H9 (cell line): Measurements from ENCODE around the gene ELOVL3. TPM values are rescaled to one million over a fixed set of nuclear protein-coding genes. Genes with fewer than 3 reads are reported as not detected.

Experiments used
- DNase-seq: peaks from one replicate; pipeline ENCODE4 v3.0.0-alpha.2; 2017
- H2AFZ ChIP-seq: one replicate; pipeline ENCODE4 v1.6.1; 2013; ENCODE audit warnings: mild to moderate bottlenecking, low read length, control low read depth, moderate library complexity
- H2AK5ac ChIP-seq: 2 replicates; pipeline ENCODE4 v1.6.1; 2013; ENCODE audit warnings: low read length, control low read depth, mixed read lengths; ENCODE audit not compliant: insufficient read length
- H2BK120ac ChIP-seq: one replicate; pipeline ENCODE4 v1.6.1; 2013; ENCODE audit warnings: low read depth, mild to moderate bottlenecking, low read length, control low read depth, inconsistent platforms; ENCODE audit not compliant: poor library complexity, severe bottlenecking
- H2BK12ac ChIP-seq: 2 replicates; pipeline ENCODE4 v1.6.1; 2013; ENCODE audit warnings: low read length, control low read depth, mixed read lengths, low read depth; ENCODE audit not compliant: insufficient read length
- H2BK15ac ChIP-seq: 2 replicates; pipeline ENCODE4 v1.6.1; 2013; ENCODE audit warnings: low read depth, low read length, control low read depth
- H2BK20ac ChIP-seq: one replicate; pipeline ENCODE4 v1.6.1; 2013; ENCODE audit warnings: low read depth, mild to moderate bottlenecking, low read length, control low read depth, inconsistent platforms; ENCODE audit not compliant: poor library complexity, severe bottlenecking
- H2BK5ac ChIP-seq: 2 replicates; pipeline ENCODE4 v1.6.1; 2013; ENCODE audit warnings: low read length, control low read depth, mixed read lengths; ENCODE audit not compliant: insufficient read length
- H3K14ac ChIP-seq: 2 replicates; pipeline ENCODE4 v1.6.1; 2013; ENCODE audit warnings: low read length, control low read depth; ENCODE audit not compliant: insufficient read depth
- H3K18ac ChIP-seq: 2 replicates; pipeline ENCODE4 v1.6.1; 2013; ENCODE audit warnings: low read depth, mild to moderate bottlenecking, mixed read lengths, low read length, control low read depth; ENCODE audit not compliant: insufficient read length
- H3K23ac ChIP-seq: 2 replicates; pipeline ENCODE4 v1.6.1; 2013; ENCODE audit warnings: low read length, control low read depth, mixed read lengths, low read depth; ENCODE audit not compliant: insufficient read length
- H3K23me2 ChIP-seq: 2 replicates; pipeline ENCODE4 v1.6.1; 2013; ENCODE audit warnings: low read depth, mild to moderate bottlenecking, mixed read lengths, low read length, control low read depth; ENCODE audit not compliant: insufficient read length, poor library complexity, severe bottlenecking
- H3K27ac ChIP-seq: 2 replicates; pipeline ENCODE4 v1.5.1; 2013; ENCODE audit warnings: low read length, control low read depth, mixed read lengths, low read depth; ENCODE audit not compliant: insufficient read length
- H3K27me3 ChIP-seq: 2 replicates; pipeline ENCODE4 v1.6.1; 2013; ENCODE audit warnings: low read length, control low read depth, inconsistent platforms; ENCODE audit not compliant: insufficient read depth
- H3K4ac ChIP-seq: 2 replicates; pipeline ENCODE4 v1.6.1; 2013; ENCODE audit warnings: low read depth, mild to moderate bottlenecking, control low read depth, inconsistent platforms, low read length, moderate library complexity
- H3K4me1 ChIP-seq: 2 replicates; pipeline ENCODE4 v1.6.1; 2013; ENCODE audit warnings: low read length, control low read depth, inconsistent platforms; ENCODE audit not compliant: insufficient read depth
- H3K4me2 ChIP-seq: 2 replicates; pipeline ENCODE4 v1.6.1; 2013; ENCODE audit warnings: low read length, control low read depth, mixed read lengths; ENCODE audit not compliant: insufficient read length, insufficient read depth
- H3K56ac ChIP-seq: 2 replicates; pipeline ENCODE4 v1.6.1; 2013; ENCODE audit warnings: low read depth, mild to moderate bottlenecking, mixed read lengths, low read length, control low read depth; ENCODE audit not compliant: insufficient read length
- H3K79me1 ChIP-seq: 2 replicates; pipeline ENCODE4 v1.6.1; 2013; ENCODE audit warnings: low read depth, mild to moderate bottlenecking, moderate library complexity, low read length, control low read depth, inconsistent platforms; ENCODE audit not compliant: insufficient read depth, poor library complexity, severe bottlenecking
- H3K79me2 ChIP-seq: 2 replicates; pipeline ENCODE4 v1.6.1; 2013; ENCODE audit warnings: low read length, control low read depth, inconsistent platforms; ENCODE audit not compliant: insufficient read depth
- H3K9ac ChIP-seq: 2 replicates; pipeline ENCODE4 v1.6.1; 2013; ENCODE audit warnings: low read length, control low read depth, mixed read lengths; ENCODE audit not compliant: insufficient read length; ENCODE audit errors: extremely low read depth
- H3K9me3 ChIP-seq: one replicate; pipeline ENCODE4 v1.6.1; 2013; ENCODE audit warnings: low read depth, low read length, inconsistent platforms; ENCODE audit not compliant: control insufficient read depth
- H3T11ph ChIP-seq: one replicate; pipeline ENCODE4 v1.6.1; 2013; ENCODE audit warnings: mild to moderate bottlenecking, low read length, control low read depth, inconsistent platforms
- H4K20me1 ChIP-seq: one replicate; pipeline ENCODE4 v1.6.1; 2013; ENCODE audit not compliant: control insufficient read depth, insufficient read length, insufficient read depth
- H4K5ac ChIP-seq: 2 replicates; pipeline ENCODE4 v1.6.1; 2013; ENCODE audit warnings: low read depth, mild to moderate bottlenecking, mixed read lengths, low read length, control low read depth; ENCODE audit not compliant: insufficient read length
- H4K8ac ChIP-seq: replicated peaks from 2 replicates; pipeline ENCODE4 v1.6.1; 2013; ENCODE audit warnings: low read length, control low read depth, mixed read lengths, low read depth; ENCODE audit not compliant: insufficient read length
- H4K91ac ChIP-seq: 2 replicates; pipeline ENCODE4 v1.6.1; 2013; ENCODE audit warnings: low read depth, mild to moderate bottlenecking, moderate library complexity, mixed read lengths, low read length, control low read depth; ENCODE audit not compliant: insufficient read length
- H3K27ac Mint-ChIP-seq, 3 experiments: 2 replicates in 2 of 3; 3 replicates in 1 of 3; pipeline ENCODE4 v1.8.0; 2020 to 2021; ENCODE audit warnings: mixed read lengths in 3 of 3, mild to moderate bottlenecking in 1 of 3, moderate library complexity in 1 of 3
- H3K27me3 Mint-ChIP-seq: 2 replicates; pipeline ENCODE4 v1.8.0; 2021; ENCODE audit warnings: low read depth, mild to moderate bottlenecking, moderate library complexity, mixed read lengths
- H3K36me3 Mint-ChIP-seq, 3 experiments: 2 replicates in 2 of 3; 3 replicates in 1 of 3; pipeline ENCODE4 v1.8.0; 2020 to 2021; ENCODE audit warnings: low read depth in 3 of 3, mixed read lengths in 3 of 3; ENCODE audit not compliant: insufficient read depth in 1 of 3
- H3K4me1 Mint-ChIP-seq, 2 experiments: 2 replicates each; pipeline ENCODE4 v1.8.0; 2020; ENCODE audit warnings: mixed read lengths in 2 of 2
- H3K4me3 Mint-ChIP-seq, 2 experiments: 2 replicates in 1 of 2; 3 replicates in 1 of 2; pipeline ENCODE4 v1.8.0; 2020 to 2021; ENCODE audit warnings: mild to moderate bottlenecking in 2 of 2, mixed read lengths in 2 of 2, moderate library complexity in 1 of 2
- H3K9me3 Mint-ChIP-seq, 2 experiments: 2 replicates in 1 of 2; 3 replicates in 1 of 2; pipeline ENCODE4 v1.8.0; 2020; ENCODE audit warnings: mild to moderate bottlenecking in 2 of 2, mixed read lengths in 2 of 2, moderate library complexity in 1 of 2
- WGBS: extraction: QIAGEN DNeasy Blood & Tissue Kit; methylation state at CpG from one replicate; pipeline ENCODE4 v1.1.7; 2013; ENCODE audit warnings: missing lambda C conversion rate, low lambda C conversion rate, mixed read lengths; ENCODE audit not compliant: insufficient read length; ENCODE audit errors: extremely low coverage; 5-methylcytosine and 5-hydroxymethylcytosine counted together
- total RNA-seq: library from RNA; stranded (reverse); gene quantifications from 2 replicates; pipeline ENCODE4 v1.2.1, GENCODE V29; 2021
- TF ChIP-seq, protein P1 (sequence below): fragments of 200-600 bp; sonication (generic); conservative IDR thresholded peaks from 3 replicates; pipeline ENCODE4 v1.8.0; 2021; ENCODE audit warnings: antibody characterized with exemption, mild to moderate bottlenecking

The ELOVL3 gene
- total RNA-seq, 1 experiment from 2014 or later: not detected

DNA sequence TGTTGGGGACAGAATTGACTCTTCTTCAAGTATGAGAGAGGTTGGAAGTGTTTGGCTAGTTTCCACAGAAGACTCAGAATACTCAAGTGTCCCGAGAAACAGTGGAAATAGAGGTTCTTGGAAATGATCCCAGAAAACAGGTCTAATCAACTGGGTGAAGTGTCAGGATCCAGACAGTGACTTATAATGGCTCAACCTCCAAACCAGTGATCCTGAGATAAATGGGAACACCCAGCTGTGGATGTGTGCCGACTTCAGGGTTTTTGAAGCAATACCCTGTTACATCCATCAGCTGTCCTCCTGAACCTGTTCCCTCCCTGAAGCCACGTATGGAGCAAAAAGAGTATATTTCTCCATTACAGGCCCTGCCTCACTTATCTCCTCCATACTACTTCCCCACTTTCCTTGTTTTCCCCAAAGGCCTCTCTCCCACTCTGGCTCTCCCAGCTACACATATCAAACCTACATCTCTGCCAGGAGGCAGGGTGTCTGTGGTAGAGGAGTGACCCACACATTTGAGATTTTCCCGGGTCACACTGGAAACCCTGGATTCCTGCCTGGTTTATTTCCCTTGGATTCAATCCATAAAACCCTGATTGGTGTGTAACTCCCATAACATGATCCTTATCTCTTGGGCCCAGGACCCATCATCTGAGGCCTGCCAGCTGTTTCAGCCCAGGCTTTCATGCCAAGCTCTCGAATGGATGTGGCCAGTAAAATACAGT lies 17.6 kb upstream of the ELOVL3 start:
- Histone ChIP-seq H3K79me2 (no peaks in the 10 kb centered on the region), H3K79me1 (no peaks in the 10 kb centered on the region), H2AFZ (no peak overlapping the region), H2BK12ac (no peak overlapping the region), H3K4me2 (no peak overlapping the region), H3K56ac (no peak overlapping the region), H3K23me2 (no peaks in the 10 kb centered on the region), H2BK5ac (no peak overlapping the region), H2AK5ac (no peak overlapping the region), H4K91ac (no peak overlapping the region), H2BK20ac (no peak overlapping the region), H3K23ac (no peak overlapping the region), H3T11ph (no peak overlapping the region), H4K8ac (no peak overlapping the region), H4K5ac (no peak overlapping the region), H3K27me3 (no peaks in the 10 kb centered on the region), H2BK15ac (no peak overlapping the region), H2BK120ac (no peak overlapping the region), H3K4me1 (no peaks in the 10 kb centered on the region), H3K18ac (no peak overlapping the region), H3K9me3 (peaks cover 11% of the 10 kb centered on the region), H3K4ac (no peak overlapping the region), H3K9ac (no peak overlapping the region), H3K14ac (no peak overlapping the region), H3K27ac (no peak overlapping the region), H4K20me1 (no peaks in the 10 kb centered on the region)
- Mint-ChIP-seq H3K4me1 (no peaks in the 10 kb centered on the region), H3K4me3 (no peak overlapping the region), H3K27me3 (peaks cover 27% of the 10 kb centered on the region), H3K9me3 (peaks cover 5 to 11% of the 10 kb centered on the region in 2 experiments), H3K27ac (no peak overlapping the region; a peak in 1 of 7 replicates), H3K36me3 (no peaks in the 10 kb centered on the region)
- DNase-seq: no peak
- TF ChIP-seq, protein P1, sequence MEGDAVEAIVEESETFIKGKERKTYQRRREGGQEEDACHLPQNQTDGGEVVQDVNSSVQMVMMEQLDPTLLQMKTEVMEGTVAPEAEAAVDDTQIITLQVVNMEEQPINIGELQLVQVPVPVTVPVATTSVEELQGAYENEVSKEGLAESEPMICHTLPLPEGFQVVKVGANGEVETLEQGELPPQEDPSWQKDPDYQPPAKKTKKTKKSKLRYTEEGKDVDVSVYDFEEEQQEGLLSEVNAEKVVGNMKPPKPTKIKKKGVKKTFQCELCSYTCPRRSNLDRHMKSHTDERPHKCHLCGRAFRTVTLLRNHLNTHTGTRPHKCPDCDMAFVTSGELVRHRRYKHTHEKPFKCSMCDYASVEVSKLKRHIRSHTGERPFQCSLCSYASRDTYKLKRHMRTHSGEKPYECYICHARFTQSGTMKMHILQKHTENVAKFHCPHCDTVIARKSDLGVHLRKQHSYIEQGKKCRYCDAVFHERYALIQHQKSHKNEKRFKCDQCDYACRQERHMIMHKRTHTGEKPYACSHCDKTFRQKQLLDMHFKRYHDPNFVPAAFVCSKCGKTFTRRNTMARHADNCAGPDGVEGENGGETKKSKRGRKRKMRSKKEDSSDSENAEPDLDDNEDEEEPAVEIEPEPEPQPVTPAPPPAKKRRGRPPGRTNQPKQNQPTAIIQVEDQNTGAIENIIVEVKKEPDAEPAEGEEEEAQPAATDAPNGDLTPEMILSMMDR: no peak
- WGBS: no CpG with 5 or more reads among the region's 5 CpGs
